GM12873 (cell line): ENCODE results near the gene HTR1B.

Source experiments
- TF ChIP-seq, protein P1 (sequence below): IDR thresholded peaks from 2 replicates; pipeline ENCODE4 v1.5.1; 2012; ENCODE audit warnings: low read depth, mild to moderate bottlenecking, moderate library complexity, low read length, control low read depth; ENCODE audit not compliant: insufficient read depth; ENCODE audit errors: missing control alignments

HTR1B gene

GRCh38 chr6:77416839-77417238 lies 46.5 kb downstream of the HTR1B start:
- TF ChIP-seq, protein P1, sequence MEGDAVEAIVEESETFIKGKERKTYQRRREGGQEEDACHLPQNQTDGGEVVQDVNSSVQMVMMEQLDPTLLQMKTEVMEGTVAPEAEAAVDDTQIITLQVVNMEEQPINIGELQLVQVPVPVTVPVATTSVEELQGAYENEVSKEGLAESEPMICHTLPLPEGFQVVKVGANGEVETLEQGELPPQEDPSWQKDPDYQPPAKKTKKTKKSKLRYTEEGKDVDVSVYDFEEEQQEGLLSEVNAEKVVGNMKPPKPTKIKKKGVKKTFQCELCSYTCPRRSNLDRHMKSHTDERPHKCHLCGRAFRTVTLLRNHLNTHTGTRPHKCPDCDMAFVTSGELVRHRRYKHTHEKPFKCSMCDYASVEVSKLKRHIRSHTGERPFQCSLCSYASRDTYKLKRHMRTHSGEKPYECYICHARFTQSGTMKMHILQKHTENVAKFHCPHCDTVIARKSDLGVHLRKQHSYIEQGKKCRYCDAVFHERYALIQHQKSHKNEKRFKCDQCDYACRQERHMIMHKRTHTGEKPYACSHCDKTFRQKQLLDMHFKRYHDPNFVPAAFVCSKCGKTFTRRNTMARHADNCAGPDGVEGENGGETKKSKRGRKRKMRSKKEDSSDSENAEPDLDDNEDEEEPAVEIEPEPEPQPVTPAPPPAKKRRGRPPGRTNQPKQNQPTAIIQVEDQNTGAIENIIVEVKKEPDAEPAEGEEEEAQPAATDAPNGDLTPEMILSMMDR: no peak

DNA sequence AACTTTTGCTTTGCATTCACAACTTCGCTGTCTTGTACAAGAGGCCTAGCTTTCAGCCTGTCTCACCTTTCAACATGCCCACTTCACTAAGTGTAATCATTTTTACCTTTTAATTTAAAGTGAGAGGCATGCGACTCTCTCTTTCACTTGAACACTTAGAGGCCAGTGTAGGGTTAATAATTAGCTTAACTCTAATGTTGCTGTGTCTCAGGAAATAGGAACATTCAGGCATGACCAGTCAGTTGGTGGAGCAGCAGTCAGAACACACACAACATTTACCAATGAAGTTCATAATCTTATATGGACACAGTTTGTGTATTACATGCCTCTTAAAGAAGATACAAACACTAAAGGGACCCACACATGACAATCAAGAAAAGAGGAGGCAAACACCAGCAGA lies 47.6 kb downstream of the HTR1B start:
- TF ChIP-seq, protein P1: no peak
